HT1080 (cell line): ENCODE measurements around the gene SCN1B. TPM values are rescaled to one million over a fixed set of nuclear protein-coding genes. Genes with fewer than 3 reads are reported as not detected.
"Not testable (repeated sequence)": the region's sequence is repeated elsewhere in the genome, so short reads cannot be mapped to it uniquely, and the experiment has no call there.

Experiments used
- DNase-seq: peaks from one replicate; pipeline ENCODE4 v3.0.0-alpha.2; 2015; ENCODE audit warnings: low read depth
- total RNA-seq: library from RNA; depleted of rRNA; stranded (reverse); fragments of >200 nt; shearing (Covaris generic); gene quantifications from 2 replicates; pipeline ENCODE4 v1.2.3, GENCODE V29; 2014

SCN1B gene
- total RNA-seq, 1 experiment from 2014 or later, result 9.3 TPM

GRCh38 chr19:35034588-35035382 lies 4.5 kb downstream of the SCN1B start:
- DNase-seq, result no peak

DNA sequence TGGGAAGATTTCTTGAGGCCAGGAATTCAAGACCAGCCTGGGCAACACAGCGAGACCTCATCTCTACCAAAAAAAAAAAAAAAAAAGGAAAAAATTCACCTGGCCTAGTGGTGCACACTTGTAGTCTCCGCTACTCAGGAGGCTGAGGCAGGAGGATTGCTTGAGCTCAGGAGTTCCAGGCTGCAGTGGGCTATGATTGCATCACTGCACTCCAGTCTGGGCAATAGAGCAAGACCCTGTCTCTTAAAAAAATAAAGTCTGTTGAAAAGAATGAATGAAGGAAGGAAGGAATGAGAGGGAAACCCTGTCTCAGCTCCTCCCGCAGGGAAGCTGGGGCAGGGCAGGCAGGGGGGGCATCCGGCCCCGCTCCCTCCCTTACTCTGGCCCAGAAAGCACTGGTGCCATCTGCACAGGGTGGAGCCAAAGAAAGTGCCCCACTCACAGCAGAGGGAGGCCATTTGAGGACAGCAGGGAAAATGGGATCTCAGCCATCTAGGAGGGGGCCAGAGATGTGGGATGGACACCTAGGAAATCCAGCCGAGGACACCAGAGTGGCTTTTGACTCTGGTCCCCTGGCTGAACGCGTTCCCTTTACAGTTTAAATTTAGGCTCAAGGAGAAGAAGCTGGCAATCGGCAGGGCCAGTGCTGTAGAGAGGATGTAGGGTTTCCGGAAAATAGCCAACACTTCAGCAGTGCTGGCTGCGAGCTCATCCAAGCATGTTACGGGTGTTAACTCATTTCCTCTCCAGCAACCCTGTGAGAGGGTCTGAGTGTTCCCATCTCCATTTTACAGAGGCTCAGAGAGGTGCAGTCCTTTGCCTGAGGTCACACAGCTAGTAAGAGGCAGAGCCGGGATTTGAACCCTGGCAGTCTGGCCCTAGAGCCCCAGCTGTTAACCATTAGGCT lies 7.7 kb downstream of the SCN1B start:
- no peak for DNase-seq

- no peak for DNase-seq
These were observed 8.6 kb downstream of the SCN1B start for GRCh38 chr19:35038623-35039512.

DNA sequence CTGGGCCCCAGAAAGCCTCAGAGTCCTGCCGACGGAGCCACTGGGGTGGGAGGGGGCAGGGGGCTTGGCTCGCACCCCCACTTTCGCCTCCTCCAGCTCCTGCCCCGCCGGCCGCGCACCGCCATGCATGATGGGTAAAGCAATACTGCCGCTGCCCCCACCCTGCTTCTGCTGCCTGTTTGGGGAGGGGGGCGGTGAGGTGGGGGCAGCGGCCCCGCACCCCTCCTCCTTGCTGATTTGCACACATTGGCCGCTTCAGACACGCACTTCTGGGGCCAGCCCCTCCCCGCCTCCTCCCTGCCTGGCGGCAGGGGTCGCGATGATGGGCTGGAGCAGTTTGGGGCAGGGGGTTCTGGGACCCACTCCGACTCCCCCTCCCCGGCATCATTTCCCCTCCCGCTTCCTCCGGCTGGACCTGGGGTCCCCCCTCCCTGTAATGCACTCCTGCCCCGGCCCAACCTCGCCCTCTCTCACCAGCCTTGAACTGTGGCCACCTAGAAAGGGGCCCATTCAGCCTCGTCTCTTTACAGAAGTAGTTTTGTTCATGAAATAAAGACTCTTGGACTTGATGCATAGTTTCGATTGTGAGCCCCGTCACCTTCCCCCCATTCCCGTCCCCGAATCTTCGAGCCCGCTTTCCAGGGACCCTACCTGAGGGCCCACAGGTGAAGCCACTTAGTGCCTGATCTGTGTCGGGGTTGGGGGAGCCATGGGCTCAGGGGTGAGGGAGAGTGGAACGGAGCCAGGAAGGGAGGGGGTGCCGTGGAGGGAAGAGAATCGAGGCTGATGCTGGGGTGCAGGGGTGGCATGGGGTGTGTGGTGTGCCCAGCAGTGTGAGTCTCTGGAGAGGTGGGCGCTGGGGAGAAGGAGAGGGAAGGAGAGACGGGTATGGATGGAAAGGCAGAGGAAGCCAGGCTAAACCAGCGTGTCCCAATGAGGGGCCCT lies 9.9 kb downstream of the SCN1B start:
- no peak for DNase-seq

DNA sequence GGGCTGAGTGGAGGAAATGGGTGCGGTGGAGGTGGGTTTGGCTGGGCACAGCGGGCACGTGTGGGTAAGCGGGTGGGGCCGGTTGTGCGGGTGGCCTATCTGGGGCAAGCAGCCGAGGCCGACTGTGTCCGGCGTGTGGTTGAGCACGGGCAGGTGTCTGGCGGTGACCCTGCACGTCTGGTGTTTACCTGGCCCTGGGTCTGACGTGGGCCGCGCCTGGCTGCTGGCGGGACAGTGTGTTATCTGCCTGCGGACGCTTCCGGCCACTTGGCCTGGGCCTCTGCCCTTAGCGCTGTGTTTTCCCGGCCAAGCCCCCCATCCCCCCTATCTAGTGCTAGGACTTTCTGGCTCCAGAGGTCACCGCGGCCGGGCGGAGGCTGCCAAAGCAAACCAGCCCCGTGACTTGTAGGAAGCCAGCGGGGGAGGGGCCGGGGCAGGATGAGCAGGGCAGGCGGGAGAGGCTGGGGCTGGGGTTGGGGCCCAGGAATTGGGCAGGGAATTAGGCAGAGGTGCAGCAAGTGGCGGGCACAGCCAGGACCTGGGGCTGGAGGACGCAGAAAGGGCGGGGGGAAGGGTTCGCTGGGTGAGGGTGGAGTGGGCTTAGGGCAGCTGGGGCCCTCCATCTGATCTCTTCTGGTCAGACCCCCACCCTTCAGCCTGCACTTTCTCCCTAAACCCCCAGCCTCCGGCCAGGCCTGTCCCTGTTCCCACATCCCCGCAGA lies 10.7 kb downstream of the SCN1B start:
- no peak for DNase-seq

GRCh38 chr19:35041548-35042055 lies 11.3 kb downstream of the SCN1B start, which contains the start of gene HPN:
Gene HPN, plus strand, starts transcription at chr19:35041721. Its CDS starts 786 bp downstream, at chr19:35042507.
- no peak for DNase-seq

GRCh38 chr19:35042056-35042730 lies 11.9 kb downstream of the SCN1B start:
- DNase-seq, result no peak

DNA sequence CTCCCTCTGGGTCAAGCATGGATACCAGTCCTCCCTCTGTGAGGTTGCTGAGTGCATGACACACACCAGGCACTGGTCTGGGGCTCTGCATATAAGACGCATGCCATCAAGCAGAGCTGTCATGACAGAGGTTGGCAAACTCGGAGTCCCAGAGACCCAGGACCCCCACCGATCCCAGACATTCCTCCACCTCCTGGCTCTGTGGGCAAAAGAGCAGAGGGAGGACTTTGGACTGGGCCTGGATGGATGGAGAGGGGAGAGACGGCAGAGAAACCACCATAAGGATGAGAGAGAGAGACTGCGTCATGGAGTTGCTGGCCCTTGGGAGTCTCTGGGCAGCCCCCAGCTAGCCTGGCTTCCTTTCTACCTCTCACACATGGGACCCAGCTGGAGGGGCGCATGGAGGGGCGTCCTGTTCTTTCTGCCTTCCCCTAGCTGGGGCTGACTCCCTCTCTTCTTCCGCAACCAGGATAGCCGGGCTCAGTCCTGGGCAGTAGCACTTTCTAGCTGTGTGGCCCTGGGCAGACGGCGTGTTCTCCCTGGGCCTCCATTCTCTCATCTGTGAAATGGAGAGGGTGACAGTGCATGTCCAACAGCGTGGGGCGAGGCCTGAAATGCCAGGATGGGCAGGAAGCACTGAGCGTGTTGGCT lies 12.8 kb downstream of the SCN1B start:
- no peak for DNase-seq

DNA sequence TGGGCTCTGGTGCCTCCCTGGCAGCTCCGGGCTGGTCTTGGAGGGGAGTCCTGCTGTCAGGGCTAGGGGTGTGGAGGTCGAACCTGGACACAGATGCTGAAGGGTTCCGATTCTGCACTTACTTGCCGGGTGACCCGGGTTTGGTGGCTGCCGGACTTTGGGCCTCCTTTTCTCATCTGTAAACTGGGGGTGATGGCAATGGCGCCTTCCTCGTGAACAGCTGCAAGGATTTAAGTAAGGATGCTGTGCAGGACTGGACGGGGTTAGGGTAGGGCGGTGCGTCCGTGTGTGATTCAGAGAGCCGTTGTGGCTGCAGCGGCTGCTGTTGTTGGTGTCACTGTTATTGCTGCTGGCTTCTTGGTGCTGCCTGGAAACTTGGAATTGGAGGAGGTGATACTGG lies 13.6 kb downstream of the SCN1B start:
- no peak for DNase-seq

GRCh38 chr19:35044317-35045117 lies 14.2 kb downstream of the SCN1B start:
- DNase-seq, result peak; percentile 66

- peak; percentile 39 for DNase-seq
These were observed 15.5 kb downstream of the SCN1B start for GRCh38 chr19:35045667-35046300.

DNA sequence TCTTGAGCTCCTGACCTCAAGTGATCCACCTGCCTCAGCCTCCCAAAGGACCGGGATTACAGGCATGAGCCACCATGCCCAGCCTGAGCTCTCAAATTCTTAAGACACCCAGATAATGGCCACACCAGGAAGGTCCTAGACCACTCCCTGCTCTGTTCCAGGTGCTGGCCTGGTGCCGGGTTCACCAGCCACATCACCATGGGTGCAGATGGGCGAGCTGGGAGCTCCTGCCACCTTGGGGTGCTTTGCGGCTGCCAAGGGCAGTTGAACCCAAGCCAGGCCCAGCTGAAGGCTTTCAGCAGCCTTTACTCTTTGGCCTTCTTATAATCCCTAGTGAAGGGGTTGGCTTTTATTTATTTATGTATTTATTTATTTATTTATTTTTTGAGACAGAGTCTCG lies 16.2 kb downstream of the SCN1B start:
- DNase-seq, result no peak

DNA sequence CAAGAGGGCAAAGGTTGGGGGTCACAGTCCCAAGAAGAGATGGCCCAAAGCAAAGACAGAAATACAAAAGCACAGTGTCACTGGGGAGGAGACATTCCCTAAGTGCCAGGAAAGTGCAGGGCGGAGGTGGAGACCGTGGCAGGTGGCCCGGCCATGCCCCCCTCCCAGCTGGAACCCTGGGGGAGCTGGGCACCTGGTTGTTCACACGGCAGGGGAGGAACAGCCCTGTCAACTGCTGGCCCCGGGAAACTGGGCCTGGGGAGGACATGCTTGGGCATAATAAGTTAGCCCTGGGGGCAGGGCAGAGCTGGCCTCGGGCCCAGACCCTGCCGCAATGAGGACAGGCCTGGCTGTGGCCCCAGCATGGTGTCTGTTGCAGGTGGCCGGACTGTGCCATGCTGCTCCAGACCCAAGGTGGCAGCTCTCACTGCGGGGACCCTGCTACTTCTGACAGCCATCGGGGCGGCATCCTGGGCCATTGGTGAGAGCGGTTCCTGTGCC lies 18.7 kb downstream of the SCN1B start:
- no peak for DNase-seq

DNA sequence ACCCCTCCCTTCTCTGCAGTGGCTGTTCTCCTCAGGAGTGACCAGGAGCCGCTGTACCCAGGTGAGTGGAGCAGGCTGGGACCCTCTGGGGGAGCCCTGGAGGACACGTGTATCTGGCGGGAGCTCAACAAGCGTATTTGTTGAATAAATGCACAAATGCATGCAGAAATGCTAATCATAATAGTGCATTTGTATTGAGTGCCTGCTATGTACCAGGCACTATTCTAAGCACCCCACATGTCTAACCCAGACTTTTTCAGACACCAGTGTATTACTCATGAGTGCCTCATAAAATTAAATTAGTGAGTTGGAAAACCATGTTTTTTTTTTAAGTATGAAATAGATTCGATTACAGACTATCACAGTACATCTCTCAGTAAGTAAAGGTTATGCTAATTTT lies 19.2 kb downstream of the SCN1B start:
- no peak for DNase-seq

DNA sequence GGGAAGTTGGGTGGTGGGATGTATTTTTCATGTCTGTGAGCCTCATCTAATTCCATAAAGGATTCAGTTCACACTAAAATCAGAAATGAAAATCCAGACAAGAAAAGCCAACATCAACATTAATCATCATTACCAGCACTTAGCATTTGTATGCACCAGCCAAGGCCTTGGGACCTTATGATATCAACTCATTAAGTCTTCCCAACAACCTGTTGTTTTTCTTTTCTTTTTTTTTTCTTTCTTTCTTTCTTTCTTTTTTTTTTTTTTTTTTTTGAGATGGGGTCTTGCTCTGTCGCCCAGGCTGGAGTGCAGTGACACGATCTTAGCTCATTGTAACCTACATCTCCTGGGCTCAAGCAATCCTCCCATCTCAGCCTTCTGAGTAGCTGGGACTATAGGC lies 20.4 kb downstream of the SCN1B start:
- not testable (repeated sequence) for DNase-seq

DNA sequence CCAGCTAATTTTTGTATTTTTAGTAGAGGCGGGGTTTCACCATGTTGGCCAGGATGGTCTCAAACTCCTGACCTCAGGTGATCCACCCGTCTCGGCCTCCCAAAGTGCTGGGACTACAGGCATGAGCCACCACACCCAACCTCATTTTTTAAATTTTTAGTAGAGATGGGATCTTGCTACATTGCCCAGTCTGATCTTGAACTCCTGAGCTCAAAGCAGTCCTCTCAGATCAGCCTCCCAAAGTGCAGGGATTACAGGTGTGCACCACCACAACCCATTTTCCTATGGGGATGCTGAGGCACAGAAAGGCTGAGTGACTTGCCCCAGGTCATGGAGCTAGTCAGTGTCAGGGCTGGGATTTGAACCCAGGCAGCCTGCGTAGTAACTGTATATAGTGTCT lies 21.0 kb downstream of the SCN1B start:
- not testable (repeated sequence) for DNase-seq

DNA sequence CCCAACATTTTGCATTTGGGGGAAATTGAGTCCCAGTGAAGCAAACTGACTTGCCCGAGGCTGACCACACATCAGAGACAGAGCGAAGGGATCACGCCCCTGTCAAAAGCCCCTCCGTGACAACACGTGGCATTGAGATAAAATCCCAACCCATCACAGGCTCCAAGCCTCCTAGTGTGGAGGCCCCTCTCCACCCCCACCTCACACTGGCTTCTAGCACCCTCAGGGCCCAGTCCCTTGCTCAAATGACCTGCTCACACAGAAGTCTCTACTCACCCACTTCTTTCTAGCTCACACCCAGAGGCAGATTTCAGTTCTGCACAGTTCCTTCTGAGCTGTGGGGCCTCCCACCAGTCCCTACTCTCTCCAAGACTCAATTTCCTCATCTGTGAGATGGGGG lies 21.5 kb downstream of the SCN1B start:
- no peak for DNase-seq
